Activated CD4-positive, alpha-beta memory T cell treated with anti-CD3 and anti-CD28 coated beads, Interleukin-2, amount 10 ng/mL, durations not matched to agents 7 days and 5 days (primary cell): ENCODE measurements around the gene CDH4. TPM values are rescaled to one million over a fixed set of nuclear protein-coding genes. Genes with fewer than 3 reads are reported as not detected.
"Not testable (repeated sequence)": the region's sequence is repeated elsewhere in the genome, so short reads cannot be mapped to it uniquely, and the experiment has no call there.

Experiments used
- CTCF ChIA-PET: fragments of 350-600 bp; sonication (Branson Sonifier 250); formaldehyde crosslinking; loops from one replicate; lab custom pipeline; 2021; ENCODE audit warnings: antibody characterized with exemption, inconsistent platforms; lab: Charles Lee
- POLR2A ChIA-PET: fragments of 350-600 bp; sonication (Branson Sonifier 250); formaldehyde crosslinking; loops from one replicate; lab custom pipeline; 2021; ENCODE audit warnings: antibody characterized with exemption; lab: Charles Lee
- DNase-seq: peaks from one replicate; pipeline ENCODE4 v3.0.0-alpha.2; 2020
- H3K27ac Mint-ChIP-seq: one replicate; pipeline ENCODE4 v1.8.0; 2021; ENCODE audit warnings: mild to moderate bottlenecking, mixed read lengths
- H3K27me3 Mint-ChIP-seq: one replicate; pipeline ENCODE4 v1.8.0; 2021; ENCODE audit warnings: mixed read lengths
- H3K36me3 Mint-ChIP-seq: one replicate; pipeline ENCODE4 v1.8.0; 2021; ENCODE audit warnings: low read depth, mixed read lengths
- H3K4me1 Mint-ChIP-seq: one replicate; pipeline ENCODE4 v1.8.0; 2021; ENCODE audit warnings: mixed read lengths
- H3K4me3 Mint-ChIP-seq: one replicate; pipeline ENCODE4 v1.8.0; 2021; ENCODE audit warnings: mild to moderate bottlenecking, mixed read lengths
- H3K9me3 Mint-ChIP-seq: one replicate; pipeline ENCODE4 v1.8.0; 2021; ENCODE audit warnings: mixed read lengths
- total RNA-seq, 2 experiments: library from RNA; stranded (reverse); gene quantifications; one replicate each; pipeline ENCODE4 v1.2.3, GENCODE V29; 2021

Gene CDH4
- total RNA-seq, 2 experiments from 2014 or later, result 0.15 to 0.20 TPM

- Mint-ChIP-seq H3K4me3 (no peak overlapping the region), H3K27me3 (no peaks in the 10 kb centered on the region), H3K36me3 (no peaks in the 10 kb centered on the region), H3K27ac (no peak overlapping the region), H3K9me3 (peaks cover 16% of the 10 kb centered on the region), H3K4me1 (no peaks in the 10 kb centered on the region)
- no peak for DNase-seq
- ChIA-PET CTCF (no interaction called here), POLR2A (no interaction called here)
Observed at GRCh38 chr20:61391812-61392520, 139.9 kb downstream of the CDH4 start.

GRCh38 chr20:61394088-61394799, 142.2 kb downstream of the CDH4 start:
- Mint-ChIP-seq H3K27me3 (no peaks in the 10 kb centered on the region), H3K9me3 (peaks cover 10% of the 10 kb centered on the region), H3K4me1 (no peaks in the 10 kb centered on the region), H3K4me3 (no peak overlapping the region), H3K36me3 (no peaks in the 10 kb centered on the region), H3K27ac (no peak overlapping the region)
- no peak for DNase-seq
- POLR2A ChIA-PET, result no interaction called here
- CTCF ChIA-PET, result no interaction called here

GRCh38 chr20:61396262-61396848, 144.3 kb downstream of the CDH4 start:
- no peak overlapping the region for H3K4me3 Mint-ChIP-seq
- H3K36me3 Mint-ChIP-seq, result no peaks in the 10 kb centered on the region

GRCh38 chr20:61397146-61397545, 145.1 kb downstream of the CDH4 start:
- Mint-ChIP-seq H3K9me3 (peaks cover 8% of the 10 kb centered on the region), H3K36me3 (no peaks in the 10 kb centered on the region), H3K27ac (no peak overlapping the region), H3K27me3 (no peaks in the 10 kb centered on the region), H3K4me3 (no peak overlapping the region), H3K4me1 (no peaks in the 10 kb centered on the region)
- no peak for DNase-seq
- ChIA-PET POLR2A (no interaction called here), CTCF (no interaction called here)

More at GRCh38 chr20:61396262-61396848, 144.3 kb downstream of the CDH4 start:
- no peaks in the 10 kb centered on the region for H3K27me3 Mint-ChIP-seq
- peaks cover 5% of the 10 kb centered on the region for H3K9me3 Mint-ChIP-seq
- H3K4me1 Mint-ChIP-seq, result no peaks in the 10 kb centered on the region
- ChIA-PET POLR2A (no interaction called here), CTCF (no interaction called here)
- no peak for DNase-seq
- no peak overlapping the region for H3K27ac Mint-ChIP-seq

GRCh38 chr20:61397790-61398189, 145.7 kb downstream of the CDH4 start:
- DNase-seq, result no peak
- CTCF ChIA-PET, result no interaction called here
- POLR2A ChIA-PET, result no interaction called here
- H3K9me3 Mint-ChIP-seq, result peaks cover 8% of the 10 kb centered on the region
- no peaks in the 10 kb centered on the region for H3K36me3 Mint-ChIP-seq
- no peaks in the 10 kb centered on the region for H3K4me1 Mint-ChIP-seq
- H3K27ac Mint-ChIP-seq, result no peak overlapping the region
- no peak overlapping the region for H3K4me3 Mint-ChIP-seq
- H3K27me3 Mint-ChIP-seq, result no peaks in the 10 kb centered on the region

GRCh38 chr20:61399433-61399832, 147.4 kb downstream of the CDH4 start:
- H3K27ac Mint-ChIP-seq, result no peak overlapping the region
- H3K4me3 Mint-ChIP-seq, result no peak overlapping the region
- no peaks in the 10 kb centered on the region for H3K36me3 Mint-ChIP-seq
- no peaks in the 10 kb centered on the region for H3K27me3 Mint-ChIP-seq
- H3K9me3 Mint-ChIP-seq, result peaks cover 8% of the 10 kb centered on the region
- CTCF ChIA-PET, result no interaction called here
- H3K4me1 Mint-ChIP-seq, result no peaks in the 10 kb centered on the region
- DNase-seq, result no peak
- POLR2A ChIA-PET, result no interaction called here

- Mint-ChIP-seq H3K36me3 (no peaks in the 10 kb centered on the region), H3K9me3 (peaks cover 11% of the 10 kb centered on the region), H3K27me3 (no peaks in the 10 kb centered on the region), H3K4me1 (no peaks in the 10 kb centered on the region), H3K4me3 (no peak overlapping the region), H3K27ac (no peak overlapping the region)
- ChIA-PET CTCF (no interaction called here), POLR2A (no interaction called here)
- no peak for DNase-seq
Observed at GRCh38 chr20:61400499-61400898, 148.4 kb downstream of the CDH4 start.

- ChIA-PET POLR2A (no interaction called here), CTCF (no interaction called here)
- no peaks in the 10 kb centered on the region for H3K36me3 Mint-ChIP-seq
- H3K27me3 Mint-ChIP-seq, result no peaks in the 10 kb centered on the region
- H3K4me1 Mint-ChIP-seq, result no peaks in the 10 kb centered on the region
- H3K9me3 Mint-ChIP-seq, result peaks cover 15% of the 10 kb centered on the region
- no peak overlapping the region for H3K4me3 Mint-ChIP-seq
- DNase-seq, result no peak
- H3K27ac Mint-ChIP-seq, result no peak overlapping the region
Observed at GRCh38 chr20:61404303-61404702, 152.2 kb downstream of the CDH4 start.

- POLR2A ChIA-PET, result no interaction called here
- Mint-ChIP-seq H3K9me3 (peaks cover 15% of the 10 kb centered on the region), H3K27ac (no peak overlapping the region), H3K27me3 (no peaks in the 10 kb centered on the region), H3K4me1 (no peaks in the 10 kb centered on the region), H3K4me3 (no peak overlapping the region), H3K36me3 (no peaks in the 10 kb centered on the region)
- no peak for DNase-seq
- CTCF ChIA-PET, result no interaction called here
Observed at GRCh38 chr20:61405007-61405406, 152.9 kb downstream of the CDH4 start.

- H3K4me1 Mint-ChIP-seq, POLR2A ChIA-PET, H3K4me3 Mint-ChIP-seq, H3K27me3 Mint-ChIP-seq, H3K27ac Mint-ChIP-seq, CTCF ChIA-PET, DNase-seq, H3K9me3 Mint-ChIP-seq, H3K36me3 Mint-ChIP-seq: not testable (repeated sequence)
Observed at GRCh38 chr20:61406773-61407172, 154.7 kb downstream of the CDH4 start.

GRCh38 chr20:61407561-61407960, 155.5 kb downstream of the CDH4 start:
- CTCF ChIA-PET, result no interaction called here
- no peak overlapping the region for H3K4me3 Mint-ChIP-seq
- POLR2A ChIA-PET, result no interaction called here
- no peak overlapping the region for H3K27ac Mint-ChIP-seq
- no peaks in the 10 kb centered on the region for H3K4me1 Mint-ChIP-seq
- no peaks in the 10 kb centered on the region for H3K27me3 Mint-ChIP-seq
- DNase-seq, result no peak
- H3K36me3 Mint-ChIP-seq, result no peaks in the 10 kb centered on the region
- peaks cover 9% of the 10 kb centered on the region for H3K9me3 Mint-ChIP-seq

GRCh38 chr20:61408951-61409740, 157.1 kb downstream of the CDH4 start:
- H3K4me1 Mint-ChIP-seq, result no peaks in the 10 kb centered on the region
- H3K36me3 Mint-ChIP-seq, result no peaks in the 10 kb centered on the region
- H3K27me3 Mint-ChIP-seq, result no peaks in the 10 kb centered on the region
- no peak for DNase-seq
- POLR2A ChIA-PET, result no interaction called here
- H3K4me3 Mint-ChIP-seq, result no peak overlapping the region
- CTCF ChIA-PET, result no interaction called here
- H3K27ac Mint-ChIP-seq, result no peak overlapping the region
- peaks cover 9% of the 10 kb centered on the region for H3K9me3 Mint-ChIP-seq

GRCh38 chr20:61411743-61412142, 159.7 kb downstream of the CDH4 start:
- H3K9me3 Mint-ChIP-seq, result peaks cover 5% of the 10 kb centered on the region
- ChIA-PET POLR2A (no interaction called here), CTCF (no interaction called here)
- no peak overlapping the region for H3K27ac Mint-ChIP-seq
- no peaks in the 10 kb centered on the region for H3K27me3 Mint-ChIP-seq
- H3K4me1 Mint-ChIP-seq, result no peaks in the 10 kb centered on the region
- no peaks in the 10 kb centered on the region for H3K36me3 Mint-ChIP-seq
- H3K4me3 Mint-ChIP-seq, result no peak overlapping the region
- no peak for DNase-seq
